SU-DHL-6 (cell line): ENCODE data around the gene MBOAT1.

Experiments used
- CTCF ChIP-seq: fragments of 200-600 bp; sonication (generic); IDR thresholded peaks from one replicate; pipeline ENCODE4 v1.5.1; 2017; ENCODE audit warnings: antibody characterized with exemption, mild to moderate bottlenecking, low read length, moderate library complexity; ENCODE audit not compliant: insufficient read depth, poor library complexity, severe bottlenecking
- EZH2phosphoT487 ChIP-seq: fragments of 200-600 bp; sonication (generic), shearing (Covaris generic); conservative IDR thresholded peaks from 2 replicates; pipeline ENCODE4 v1.6.1; 2018; ENCODE audit warnings: mild to moderate bottlenecking, antibody characterized with exemption, low read length, moderate library complexity, mixed read lengths

GRCh38 chr6:20220359-20220758, 8.1 kb upstream of the MBOAT1 start:
- no peak for TF ChIP-seq CTCF
- no peak for TF ChIP-seq EZH2phosphoT487
